Stomach (tissue), 4 donors: ENCODE data around the gene ATG5.

ENCODE experiments used
- EP300 ChIP-seq: sonication (generic); formaldehyde crosslinking; IDR thresholded peaks from one replicate; pipeline ENCODE4 v1.6.1; 2017; ENCODE audit warnings: antibody characterized with exemption
- POLR2A ChIP-seq, 4 donors: fragments of 450-650 bp; IDR thresholded peaks; one replicate each; pipeline ENCODE4 v1.6.1; 2016; ENCODE audit warnings: antibody characterized with exemption in 4 of 4, control low read depth in 2 of 4, mild to moderate bottlenecking in 1 of 4, moderate library complexity in 1 of 4
- POLR2AphosphoS5 ChIP-seq, 3 donors: sonication (generic); formaldehyde crosslinking; IDR thresholded peaks; one replicate each; pipeline ENCODE4 v1.6.1; 2016; ENCODE audit warnings: antibody characterized with exemption in 3 of 3
- TF ChIP-seq, protein P1 (sequence below), 7 experiments: fragments of 450-650 bp in 4 of 7; fragments of 200-600 bp in 3 of 7; sonication (generic) in 3 of 7; IDR thresholded peaks; one replicate each; pipeline ENCODE4 v1.5.1; 2016 to 2019; ENCODE audit warnings: antibody characterized with exemption in 7 of 7, control low read depth in 2 of 7, mild to moderate bottlenecking in 1 of 7

DNA sequence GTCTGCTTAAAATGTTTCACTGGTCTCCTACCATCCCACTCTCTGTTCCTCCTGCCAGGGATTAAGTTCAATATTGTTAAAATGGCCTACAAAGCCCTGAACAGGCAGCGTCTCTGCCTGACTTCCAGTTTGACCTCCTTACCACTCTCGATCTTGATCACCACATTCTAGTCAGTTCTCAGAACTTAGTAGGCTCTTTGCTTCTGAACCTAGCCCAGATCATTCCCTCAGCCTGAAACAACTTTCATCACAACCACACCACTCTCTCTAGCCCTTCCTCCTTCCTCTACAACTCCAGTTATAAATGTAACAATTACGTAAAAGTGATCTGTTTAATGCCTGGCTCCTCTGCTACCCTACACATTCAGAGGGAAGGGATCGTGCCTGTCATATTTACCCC, 53.3 kb downstream of the ATG5 start:
- TF ChIP-seq, protein P1, sequence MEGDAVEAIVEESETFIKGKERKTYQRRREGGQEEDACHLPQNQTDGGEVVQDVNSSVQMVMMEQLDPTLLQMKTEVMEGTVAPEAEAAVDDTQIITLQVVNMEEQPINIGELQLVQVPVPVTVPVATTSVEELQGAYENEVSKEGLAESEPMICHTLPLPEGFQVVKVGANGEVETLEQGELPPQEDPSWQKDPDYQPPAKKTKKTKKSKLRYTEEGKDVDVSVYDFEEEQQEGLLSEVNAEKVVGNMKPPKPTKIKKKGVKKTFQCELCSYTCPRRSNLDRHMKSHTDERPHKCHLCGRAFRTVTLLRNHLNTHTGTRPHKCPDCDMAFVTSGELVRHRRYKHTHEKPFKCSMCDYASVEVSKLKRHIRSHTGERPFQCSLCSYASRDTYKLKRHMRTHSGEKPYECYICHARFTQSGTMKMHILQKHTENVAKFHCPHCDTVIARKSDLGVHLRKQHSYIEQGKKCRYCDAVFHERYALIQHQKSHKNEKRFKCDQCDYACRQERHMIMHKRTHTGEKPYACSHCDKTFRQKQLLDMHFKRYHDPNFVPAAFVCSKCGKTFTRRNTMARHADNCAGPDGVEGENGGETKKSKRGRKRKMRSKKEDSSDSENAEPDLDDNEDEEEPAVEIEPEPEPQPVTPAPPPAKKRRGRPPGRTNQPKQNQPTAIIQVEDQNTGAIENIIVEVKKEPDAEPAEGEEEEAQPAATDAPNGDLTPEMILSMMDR (IDR thresholded peaks at IDR 0.05) = no peak
- TF ChIP-seq POLR2AphosphoS5 (IDR thresholded peaks at IDR 0.05) (no peak), EP300 (no peak), POLR2A (IDR thresholded peaks at IDR 0.05) (no peak)
